ENCODE results near the gene TRUB1. TPM values are rescaled to one million over a fixed set of nuclear protein-coding genes. Genes with fewer than 3 reads are reported as not detected.

Gene TRUB1
- total and polyA plus RNA-seq, 2 donors from 2014 or later = 11.5 to 17.1 TPM

DNA sequence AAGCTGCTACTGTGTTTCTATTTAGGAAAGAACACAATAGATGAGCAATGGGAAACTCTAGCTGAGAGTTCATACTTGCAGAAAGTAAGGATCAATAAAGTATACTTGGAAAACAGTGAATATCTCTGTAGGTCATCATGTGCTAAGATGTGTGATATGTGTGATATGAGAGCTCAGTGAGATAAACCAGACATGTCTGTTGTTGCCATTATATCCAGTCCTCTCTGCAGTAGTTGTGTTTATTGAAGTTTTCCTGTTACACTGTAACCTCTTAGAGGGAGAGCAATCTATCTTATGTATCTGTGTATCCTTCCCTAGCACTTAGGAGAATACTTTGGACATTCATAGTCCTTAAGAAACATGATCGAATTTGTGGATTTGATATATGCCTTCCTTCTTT lies 19.1 kb downstream of the TRUB1 start:
- intact Hi-C loops (cut with DNase I) = no loop called here
- Histone ChIP-seq H3K27me3 (ENCODE audit: control insufficient read depth, insufficient read depth, low read length) (no peaks in the 10 kb centered on the region), H3K27ac (ENCODE audit: low read depth in 2 of 2, low read length in 2 of 2) (no peak overlapping the region), H3K9me3 (ENCODE audit: control insufficient read depth in 2 of 3, insufficient read depth in 1 of 3, low read length in 3 of 3) (no peaks in the 10 kb centered on the region), H3K36me3 (ENCODE audit: control insufficient read depth in 2 of 3, insufficient read depth in 3 of 3, low read length in 3 of 3) (no peaks in the 10 kb centered on the region), H3K4me1 (ENCODE audit: control insufficient read depth in 2 of 3, insufficient read depth in 2 of 3, low read depth in 1 of 3, low read length in 3 of 3) (no peaks in the 10 kb centered on the region), H3K9ac (ENCODE audit: low read length in 3 of 3) (no peak overlapping the region), H3K4me3 (ENCODE audit: low read length in 3 of 3) (no peak overlapping the region)
- TF ChIP-seq, protein P1, sequence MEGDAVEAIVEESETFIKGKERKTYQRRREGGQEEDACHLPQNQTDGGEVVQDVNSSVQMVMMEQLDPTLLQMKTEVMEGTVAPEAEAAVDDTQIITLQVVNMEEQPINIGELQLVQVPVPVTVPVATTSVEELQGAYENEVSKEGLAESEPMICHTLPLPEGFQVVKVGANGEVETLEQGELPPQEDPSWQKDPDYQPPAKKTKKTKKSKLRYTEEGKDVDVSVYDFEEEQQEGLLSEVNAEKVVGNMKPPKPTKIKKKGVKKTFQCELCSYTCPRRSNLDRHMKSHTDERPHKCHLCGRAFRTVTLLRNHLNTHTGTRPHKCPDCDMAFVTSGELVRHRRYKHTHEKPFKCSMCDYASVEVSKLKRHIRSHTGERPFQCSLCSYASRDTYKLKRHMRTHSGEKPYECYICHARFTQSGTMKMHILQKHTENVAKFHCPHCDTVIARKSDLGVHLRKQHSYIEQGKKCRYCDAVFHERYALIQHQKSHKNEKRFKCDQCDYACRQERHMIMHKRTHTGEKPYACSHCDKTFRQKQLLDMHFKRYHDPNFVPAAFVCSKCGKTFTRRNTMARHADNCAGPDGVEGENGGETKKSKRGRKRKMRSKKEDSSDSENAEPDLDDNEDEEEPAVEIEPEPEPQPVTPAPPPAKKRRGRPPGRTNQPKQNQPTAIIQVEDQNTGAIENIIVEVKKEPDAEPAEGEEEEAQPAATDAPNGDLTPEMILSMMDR (IDR thresholded peaks at IDR 0.05; ENCODE audit: borderline replicate concordance, extremely low read depth, insufficient read depth) = no peak
- FAIRE-seq (no peak), DNase-seq (no peak)

DNA sequence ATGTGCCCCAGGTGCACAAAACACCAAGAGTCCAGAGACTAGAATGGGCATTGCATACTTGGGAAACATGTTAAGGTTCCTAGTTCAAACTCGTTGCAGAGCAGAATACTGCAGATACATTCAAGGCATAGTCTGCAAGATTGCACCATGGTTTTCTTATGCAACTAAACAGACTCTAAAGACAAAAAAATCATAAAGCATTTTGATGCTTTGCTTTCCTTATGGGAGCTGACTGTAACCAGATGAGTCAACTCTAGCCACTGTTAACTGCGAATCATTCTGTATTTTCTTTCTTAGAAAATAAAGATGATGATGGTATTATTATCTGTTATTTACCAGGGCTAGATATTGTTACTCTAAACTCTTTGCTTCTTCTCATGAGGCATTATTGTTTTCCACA lies 19.7 kb downstream of the TRUB1 start:
- Histone ChIP-seq H3K27ac (ENCODE audit: low read depth in 2 of 2, low read length in 2 of 2) (no peak overlapping the region), H3K9me3 (ENCODE audit: control insufficient read depth in 2 of 3, insufficient read depth in 1 of 3, low read length in 3 of 3) (no peaks in the 10 kb centered on the region), H3K4me3 (ENCODE audit: low read length in 3 of 3) (no peak overlapping the region), H3K9ac (ENCODE audit: low read length in 3 of 3) (no peak overlapping the region), H3K4me1 (ENCODE audit: control insufficient read depth in 2 of 3, insufficient read depth in 2 of 3, low read depth in 1 of 3, low read length in 3 of 3) (no peaks in the 10 kb centered on the region), H3K27me3 (ENCODE audit: control insufficient read depth, insufficient read depth, low read length) (no peaks in the 10 kb centered on the region), H3K36me3 (ENCODE audit: control insufficient read depth in 2 of 3, insufficient read depth in 3 of 3, low read length in 3 of 3) (peaks cover 2 to 4% (median 3%) of the 10 kb centered on the region in 3 donors)
- intact Hi-C loops (cut with DNase I) = no loop called here
- DNase-seq (no peak), FAIRE-seq (no peak)
- TF ChIP-seq, protein P1 (IDR thresholded peaks at IDR 0.05; ENCODE audit: borderline replicate concordance, extremely low read depth, insufficient read depth) = no peak

DNA sequence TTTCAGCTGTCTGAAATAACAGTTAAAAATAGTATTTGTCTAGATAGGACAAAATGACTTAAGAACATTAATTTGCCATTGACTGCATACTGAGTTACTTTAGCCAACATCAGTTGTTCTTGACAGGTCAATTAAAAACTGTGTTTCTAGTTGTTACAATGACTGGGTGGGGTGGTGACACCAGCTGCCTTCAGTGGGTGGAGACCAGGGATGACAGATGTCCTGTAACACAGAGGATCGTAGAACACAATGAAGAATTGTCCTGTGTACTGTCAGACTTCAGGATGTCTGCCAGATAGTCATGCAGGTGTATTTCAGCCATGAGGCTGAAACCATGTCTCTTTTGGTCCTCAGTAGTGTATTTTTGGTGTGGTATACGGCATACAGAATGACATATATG lies 24.4 kb downstream of the TRUB1 start:
- TF ChIP-seq, protein P1 (IDR thresholded peaks at IDR 0.05; ENCODE audit: borderline replicate concordance, extremely low read depth, insufficient read depth) = no peak
- Histone ChIP-seq H3K27me3 (ENCODE audit: control insufficient read depth, insufficient read depth, low read length) (no peaks in the 10 kb centered on the region), H3K36me3 (ENCODE audit: control insufficient read depth in 2 of 3, insufficient read depth in 3 of 3, low read length in 3 of 3) (peaks cover 4 to 10% (median 5%) of the 10 kb centered on the region in 3 donors), H3K4me3 (ENCODE audit: low read length in 3 of 3) (no peak overlapping the region), H3K27ac (ENCODE audit: low read depth in 2 of 2, low read length in 2 of 2) (no peak overlapping the region), H3K9ac (ENCODE audit: low read length in 3 of 3) (no peak overlapping the region), H3K9me3 (ENCODE audit: control insufficient read depth in 2 of 3, insufficient read depth in 1 of 3, low read length in 3 of 3) (no peaks in the 10 kb centered on the region), H3K4me1 (ENCODE audit: control insufficient read depth in 2 of 3, insufficient read depth in 2 of 3, low read depth in 1 of 3, low read length in 3 of 3) (no peaks in the 10 kb centered on the region)
- FAIRE-seq (no peak), DNase-seq (no peak)
- intact Hi-C loops (cut with DNase I) = no loop called here

DNA sequence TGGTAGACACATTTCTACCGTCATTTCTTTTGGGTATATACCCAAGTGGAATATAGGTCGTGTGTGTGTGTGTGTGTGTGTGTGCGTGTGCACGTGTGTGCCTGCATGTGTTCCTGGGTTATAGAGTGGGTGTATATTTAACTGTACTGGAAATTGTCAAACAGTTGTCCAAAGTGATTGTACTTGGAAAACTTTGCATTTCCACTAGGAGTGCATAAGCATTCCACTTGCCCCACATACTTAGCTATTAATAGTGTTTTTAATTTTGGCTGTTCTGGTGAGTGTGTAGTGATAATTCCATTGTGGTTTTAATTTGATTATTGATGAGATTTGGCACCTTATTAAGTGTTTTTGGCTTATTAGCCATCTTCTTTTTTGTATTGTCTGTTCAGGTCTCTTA lies 25.9 kb downstream of the TRUB1 start:
- DNase-seq = no peak
- Histone ChIP-seq H3K9me3 (ENCODE audit: control insufficient read depth in 2 of 3, insufficient read depth in 1 of 3, low read length in 3 of 3) (no peaks in the 10 kb centered on the region), H3K4me1 (ENCODE audit: control insufficient read depth in 2 of 3, insufficient read depth in 2 of 3, low read depth in 1 of 3, low read length in 3 of 3) (no peaks in the 10 kb centered on the region), H3K27me3 (ENCODE audit: control insufficient read depth, insufficient read depth, low read length) (no peaks in the 10 kb centered on the region), H3K9ac (ENCODE audit: low read length in 3 of 3) (no peak overlapping the region), H3K4me3 (ENCODE audit: low read length in 3 of 3) (no peak overlapping the region), H3K36me3 (ENCODE audit: control insufficient read depth in 2 of 3, insufficient read depth in 3 of 3, low read length in 3 of 3) (peaks cover 4 to 10% (median 5%) of the 10 kb centered on the region in 3 donors), H3K27ac (ENCODE audit: low read depth in 2 of 2, low read length in 2 of 2) (no peak overlapping the region)
- TF ChIP-seq, protein P1 (IDR thresholded peaks at IDR 0.05; ENCODE audit: borderline replicate concordance, extremely low read depth, insufficient read depth) = no peak
- intact Hi-C loops (cut with DNase I) = no loop called here
- no peak for FAIRE-seq

Measured in kidney (tissue), 14 donors.